Central memory CD4-positive, alpha-beta T cell (primary cell): ENCODE results near the gene PRMT5.

Source experiments
- DNase-seq: peaks from one replicate; pipeline ENCODE4 v3.0.0; 2022

The PRMT5 gene

GRCh38 chr14:22872833-22873520, 56.2 kb downstream of the PRMT5 start:
- DNase-seq, result no peak

- peak; percentile 67 for DNase-seq
Observed at GRCh38 chr14:22872033-22872832, 56.9 kb downstream of the PRMT5 start.

- peak; percentile 76 for DNase-seq
Observed at GRCh38 chr14:22871224-22872032, 57.7 kb downstream of the PRMT5 start, which contains the start of gene LRP10. TSS of gene LRP10 (plus strand) at chr14:22871740. CDS start at chr14:22872304, 564 bp downstream.

- no peak for DNase-seq
Observed at GRCh38 chr14:22870811-22871223, 58.4 kb downstream of the PRMT5 start.
